Embryonic facial prominence (tissue), 1 donor: Measurements from ENCODE around the gene KCNAB3.

Experiments
- DNase-seq: peaks from one replicate; pipeline ENCODE4 v3.0.0-alpha.2; 2016; ENCODE audit errors: extremely low spot score

The KCNAB3 gene

GRCh38 chr17:7940743-7941142 is 11.1 kb upstream of the KCNAB3 start:
- DNase-seq, result no peak

GRCh38 chr17:7940034-7940433 is 10.4 kb upstream of the KCNAB3 start:
- DNase-seq, result no peak

GRCh38 chr17:7935859-7936258 is 6.2 kb upstream of the KCNAB3 start:
- DNase-seq, result no peak

GRCh38 chr17:7932949-7933348 is 3.3 kb upstream of the KCNAB3 start:
- DNase-seq, result no peak

GRCh38 chr17:7932483-7932891 is 2.8 kb upstream of the KCNAB3 start:
- no peak for DNase-seq

- peak; percentile 99 for DNase-seq
Measured at GRCh38 chr17:7931709-7932482, 2.2 kb upstream of the KCNAB3 start, which contains the start of the genes CNTROB and TRAPPC1. Gene CNTROB, plus strand, starts transcription at chr17:7932206. Its CDS starts 874 bp downstream, at chr17:7933080. Gene TRAPPC1, minus strand, starts transcription at chr17:7931946. Its CDS starts 117 bp downstream, at chr17:7931829.

GRCh38 chr17:7930841-7931631 is 1.4 kb upstream of the KCNAB3 start:
- no peak for DNase-seq

GRCh38 chr17:7927596-7927995 is 2.1 kb downstream of the KCNAB3 start:
- DNase-seq, result no peak

GRCh38 chr17:7922845-7923628 is 6.6 kb downstream of the KCNAB3 start:
- DNase-seq, result peak; percentile 84

- no peak for DNase-seq
Measured at GRCh38 chr17:7922269-7922844, 7.3 kb downstream of the KCNAB3 start.

GRCh38 chr17:7916808-7917207 is 12.8 kb downstream of the KCNAB3 start:
- DNase-seq, result no peak

GRCh38 chr17:7916385-7916682 is 13.3 kb downstream of the KCNAB3 start:
- no peak for DNase-seq

GRCh38 chr17:7915611-7916384 is 13.9 kb downstream of the KCNAB3 start, which contains the start of gene RNF227:
Gene RNF227, minus strand, starts transcription at chr17:7916289. Its CDS starts 94 bp downstream, at chr17:7916195.
- DNase-seq, result peak; percentile 96

- DNase-seq, result no peak
Measured at GRCh38 chr17:7915179-7915610, 14.5 kb downstream of the KCNAB3 start.

GRCh38 chr17:7912927-7913524 is 16.6 kb downstream of the KCNAB3 start:
- DNase-seq, result no peak

- no peak for DNase-seq
Measured at GRCh38 chr17:7911116-7911515, 18.5 kb downstream of the KCNAB3 start.

GRCh38 chr17:7910711-7911110 is 18.9 kb downstream of the KCNAB3 start:
- DNase-seq, result no peak

- DNase-seq, result no peak
Measured at GRCh38 chr17:7910281-7910680, 19.4 kb downstream of the KCNAB3 start.

- no peak for DNase-seq
Measured at GRCh38 chr17:7909089-7909488, 20.6 kb downstream of the KCNAB3 start.
